ENCODE data around the gene KRT82. TPM values are rescaled to one million over a fixed set of nuclear protein-coding genes. Genes with fewer than 3 reads are reported as not detected.

KRT82 gene
- total RNA-seq, 5 donors from 2014 or later (not counting 1 experiment from before 2014, with no cell fraction given), result not detected

DNA sequence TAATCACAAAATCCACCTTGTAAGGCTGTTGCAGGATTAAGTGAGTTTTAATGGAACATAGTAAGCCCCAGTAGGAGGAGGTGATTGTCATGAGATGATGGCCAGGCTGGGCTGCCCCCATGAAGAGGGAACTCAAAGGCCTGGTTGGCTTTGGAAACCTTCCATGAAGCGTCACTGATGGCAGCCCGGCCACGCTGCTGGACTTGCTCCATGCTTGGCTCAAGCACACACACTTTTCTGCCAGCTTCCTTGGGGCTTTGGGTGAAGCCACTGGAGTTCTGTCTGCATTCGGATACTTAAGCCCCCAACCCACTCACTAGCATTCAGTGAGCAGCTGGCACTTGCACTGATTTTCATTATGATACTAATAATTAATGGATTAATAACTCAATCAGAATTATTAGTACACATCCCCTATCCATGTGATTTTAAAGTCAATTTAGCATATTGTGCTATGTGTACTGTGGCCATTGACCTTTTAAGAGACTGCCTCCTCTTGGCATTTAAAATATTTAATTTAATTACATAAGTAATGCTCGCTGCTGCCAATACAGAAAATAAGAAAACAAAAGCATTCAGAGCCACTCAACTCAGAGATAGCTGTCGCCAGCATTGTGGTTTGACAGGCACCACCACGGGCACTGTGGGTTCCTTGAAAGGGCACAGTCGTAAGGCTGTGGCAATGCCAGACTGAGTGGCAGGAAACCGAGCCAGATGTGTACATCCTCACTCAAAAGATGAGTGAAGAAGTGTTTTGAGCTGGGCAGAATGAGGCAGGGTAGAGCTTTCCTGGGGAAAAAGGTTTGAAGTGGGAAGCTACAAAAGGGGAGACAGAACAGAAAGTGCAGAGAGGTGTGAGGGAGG is 54.7 kb downstream of the KRT82 start:
- Mint-ChIP-seq H3K27me3 (peaks cover 3 to 13% of the 10 kb centered on the region in 2 donors), H3K27ac (peak overlapping the region; percentile 5 to 17), H3K4me1 (peaks cover 24 to 34% (median 32%) of the 10 kb centered on the region in 3 donors), H3K9me3 (no peaks in the 10 kb centered on the region), H3K36me3 (no peaks in the 10 kb centered on the region), H3K4me3 (peak overlapping the region in 2 of 3 donors; percentile 2 to 32)
- 37% methylated on average over 7 of the region's 9 CpGs for WGBS (ENCODE audit: insufficient coverage)
- ChIA-PET CTCF (interaction anchor here in 1 of 2 donors (1.0 to 1.5 kb wide), 3 partner anchors 10 to 519 kb away, joined by 3 to 7 read pairs (median 5); no protein-coding TSS in a partner anchor), POLR2A (no interaction called here)
- Histone ChIP-seq H3K36me3 (ENCODE audit: control insufficient read depth in 2 of 2, extremely low read depth in 1 of 2, insufficient read depth in 1 of 2, low read length in 1 of 2) (no peaks in the 10 kb centered on the region), H3K27me3 (replicated peaks in 1 of 2; ENCODE audit: control insufficient read depth in 2 of 2, extremely low read depth in 1 of 2, insufficient read depth in 2 of 2, low read length in 1 of 2) (peaks cover 0 to 41% of the 10 kb centered on the region in 2 experiments), H3K4me1 (ENCODE audit: control insufficient read depth in 1 of 2, extremely low read depth in 1 of 2, insufficient read depth in 2 of 2, low read length in 2 of 2) (peaks cover 13 to 32% of the 10 kb centered on the region in 2 experiments), H3K27ac (ENCODE audit: low read length) (no peak overlapping the region), H3K4me3 (ENCODE audit: control insufficient read depth in 1 of 2, extremely low read depth in 1 of 2, low read length in 1 of 2) (peak overlapping the region in 1 of 2 donors; percentile 25), H3K9me3 (no peaks in the 10 kb centered on the region)
- DNase-seq, result peak; percentile 39 to 82 (median 69)
- ATAC-seq (replicated peaks in 1 of 4), result peak; percentile 97 to 100 (median 100)

DNA sequence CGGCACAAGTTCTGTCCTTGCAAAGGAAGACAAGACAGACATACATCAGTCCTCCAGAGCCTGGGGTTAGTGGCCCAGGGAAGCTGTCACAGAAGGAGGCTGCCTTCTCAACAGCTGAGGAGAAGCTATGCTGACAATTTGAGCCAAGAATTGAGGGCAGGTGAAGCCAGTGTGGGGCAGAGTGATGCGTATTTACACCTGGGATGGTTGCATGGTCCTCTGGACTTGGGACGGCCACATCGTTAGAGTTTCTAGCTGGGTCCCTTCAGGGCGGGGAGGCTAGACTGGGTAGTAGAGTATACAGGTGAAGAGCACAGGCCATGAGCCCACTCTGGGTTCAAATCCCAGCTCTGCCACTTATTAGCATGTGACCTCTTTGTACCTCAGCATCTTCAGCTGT is 55.3 kb downstream of the KRT82 start:
- Histone ChIP-seq H3K4me1 (ENCODE audit: control insufficient read depth in 1 of 2, extremely low read depth in 1 of 2, insufficient read depth in 2 of 2, low read length in 2 of 2) (peaks cover 13 to 32% of the 10 kb centered on the region in 2 experiments), H3K4me3 (ENCODE audit: control insufficient read depth in 1 of 2, extremely low read depth in 1 of 2, low read length in 1 of 2) (no peak overlapping the region), H3K27me3 (replicated peaks in 1 of 2; ENCODE audit: control insufficient read depth in 2 of 2, extremely low read depth in 1 of 2, insufficient read depth in 2 of 2, low read length in 1 of 2) (peaks cover 0 to 34% of the 10 kb centered on the region in 2 experiments), H3K9me3 (no peaks in the 10 kb centered on the region), H3K36me3 (ENCODE audit: control insufficient read depth in 2 of 2, extremely low read depth in 1 of 2, insufficient read depth in 1 of 2, low read length in 1 of 2) (no peaks in the 10 kb centered on the region), H3K27ac (ENCODE audit: low read length) (no peak overlapping the region)
- Mint-ChIP-seq H3K4me3 (no peak overlapping the region), H3K9me3 (no peaks in the 10 kb centered on the region), H3K4me1 (peaks cover 24 to 34% (median 32%) of the 10 kb centered on the region in 3 donors), H3K36me3 (no peaks in the 10 kb centered on the region), H3K27ac (no peak overlapping the region), H3K27me3 (peaks cover 3 to 13% of the 10 kb centered on the region in 2 donors)
- peak in 1 of 35 experiments; percentile 3 for DNase-seq
- POLR2A ChIA-PET, result no interaction called here
- 96% methylated on average over 4 of the region's 5 CpGs for WGBS (ENCODE audit: insufficient coverage)
- CTCF ChIA-PET, result interaction anchor here in 1 of 2 donors (1.5 kb wide), 1 partner anchor 11 kb away, joined by 5 read pairs; no protein-coding TSS in a partner anchor
- ATAC-seq (replicated peaks in 1 of 4), result no peak

DNA sequence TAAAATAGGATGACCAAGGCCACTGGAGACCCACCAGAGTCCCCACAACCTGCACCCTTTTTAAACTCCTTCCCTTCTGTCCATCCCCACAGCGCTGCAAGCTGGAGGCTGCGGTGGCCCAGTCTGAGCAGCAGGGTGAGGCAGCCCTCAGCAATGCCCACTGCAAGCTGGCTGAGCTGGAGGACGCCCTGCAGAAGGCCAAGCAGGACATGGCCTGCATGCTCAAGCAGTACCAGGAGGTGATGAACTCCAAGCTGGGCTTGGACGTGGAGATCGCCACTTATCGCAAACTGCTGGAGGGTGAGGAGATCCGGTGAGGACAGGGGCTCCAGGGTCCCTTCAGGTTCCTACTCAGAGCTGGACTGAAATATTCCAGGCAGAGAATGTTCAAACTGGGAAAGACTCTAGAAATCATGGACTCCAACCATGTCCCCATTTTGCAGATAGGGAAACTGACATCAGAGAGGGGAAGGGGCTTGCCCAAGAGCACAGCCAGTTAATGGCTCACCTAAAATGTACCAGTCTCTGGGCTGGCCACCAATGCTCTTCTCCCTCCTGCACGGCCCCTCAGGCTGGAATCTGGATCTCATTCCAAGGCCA is 56.0 kb downstream of the KRT82 start:
- CTCF ChIA-PET, result no interaction called here
- Mint-ChIP-seq H3K27me3 (peaks cover 3 to 13% of the 10 kb centered on the region in 2 donors), H3K27ac (no peak overlapping the region), H3K9me3 (no peaks in the 10 kb centered on the region), H3K4me1 (peaks cover 24 to 34% (median 32%) of the 10 kb centered on the region in 3 donors), H3K36me3 (no peaks in the 10 kb centered on the region), H3K4me3 (no peak overlapping the region)
- ATAC-seq (replicated peaks in 1 of 4), result no peak
- Histone ChIP-seq H3K27me3 (replicated peaks in 1 of 2; ENCODE audit: control insufficient read depth in 2 of 2, extremely low read depth in 1 of 2, insufficient read depth in 2 of 2, low read length in 1 of 2) (peaks cover 0 to 33% of the 10 kb centered on the region in 2 experiments), H3K36me3 (ENCODE audit: control insufficient read depth in 2 of 2, extremely low read depth in 1 of 2, insufficient read depth in 1 of 2, low read length in 1 of 2) (no peaks in the 10 kb centered on the region), H3K27ac (ENCODE audit: low read length) (no peak overlapping the region), H3K4me3 (ENCODE audit: control insufficient read depth in 1 of 2, extremely low read depth in 1 of 2, low read length in 1 of 2) (no peak overlapping the region), H3K4me1 (ENCODE audit: control insufficient read depth in 1 of 2, extremely low read depth in 1 of 2, insufficient read depth in 2 of 2, low read length in 2 of 2) (peaks cover 13 to 32% of the 10 kb centered on the region in 2 experiments), H3K9me3 (no peaks in the 10 kb centered on the region)
- POLR2A ChIA-PET, result no interaction called here
- peak in 1 of 35 experiments; percentile 4 for DNase-seq
- 91% methylated on average over 7 of the region's 8 CpGs for WGBS (ENCODE audit: insufficient coverage)

DNA sequence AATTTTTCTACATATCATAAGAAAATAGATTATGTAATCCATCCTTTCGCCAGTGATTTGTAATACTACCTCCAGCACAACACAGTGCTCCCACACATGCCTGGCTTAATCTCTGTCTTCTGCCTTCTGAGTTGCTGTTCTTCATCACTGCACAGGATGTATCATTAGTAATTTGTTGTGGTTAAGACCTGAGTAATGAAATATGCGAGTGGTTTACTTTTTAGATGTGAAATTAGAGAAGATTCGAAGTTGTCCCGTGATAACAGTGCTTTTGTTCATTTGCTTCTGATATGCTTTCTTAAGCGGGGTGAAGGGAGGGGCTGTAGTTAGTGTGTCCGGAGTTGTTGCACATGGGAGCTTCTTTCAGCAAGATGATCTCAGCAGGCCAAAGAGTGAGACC is 56.9 kb downstream of the KRT82 start:
- POLR2A ChIA-PET, result no interaction called here
- no peaks in the 10 kb centered on the region for H3K9me3 Mint-ChIP-seq
- DNase-seq (no peak), ATAC-seq (replicated peaks in 1 of 4) (no peak)
- peaks cover 3 to 14% of the 10 kb centered on the region in 2 donors for H3K27me3 Mint-ChIP-seq
- Histone ChIP-seq H3K4me1 (ENCODE audit: control insufficient read depth in 1 of 2, extremely low read depth in 1 of 2, insufficient read depth in 2 of 2, low read length in 2 of 2) (peaks cover 13 to 32% of the 10 kb centered on the region in 2 experiments), H3K9me3 (no peaks in the 10 kb centered on the region), H3K27me3 (replicated peaks in 1 of 2; ENCODE audit: control insufficient read depth in 2 of 2, extremely low read depth in 1 of 2, insufficient read depth in 2 of 2, low read length in 1 of 2) (peaks cover 0 to 31% of the 10 kb centered on the region in 2 experiments), H3K36me3 (ENCODE audit: control insufficient read depth in 2 of 2, extremely low read depth in 1 of 2, insufficient read depth in 1 of 2, low read length in 1 of 2) (no peaks in the 10 kb centered on the region), H3K27ac (ENCODE audit: low read length) (no peak overlapping the region), H3K4me3 (ENCODE audit: control insufficient read depth in 1 of 2, extremely low read depth in 1 of 2, low read length in 1 of 2) (no peak overlapping the region)
- CTCF ChIA-PET, result no interaction called here
- H3K27ac Mint-ChIP-seq, result no peak overlapping the region
- H3K36me3 Mint-ChIP-seq, result no peaks in the 10 kb centered on the region
- H3K4me1 Mint-ChIP-seq, result peaks cover 24 to 34% (median 32%) of the 10 kb centered on the region in 3 donors
- no peak overlapping the region for H3K4me3 Mint-ChIP-seq
- 86% methylated on average over 5 of the region's 6 CpGs for WGBS (ENCODE audit: insufficient coverage)

DNA sequence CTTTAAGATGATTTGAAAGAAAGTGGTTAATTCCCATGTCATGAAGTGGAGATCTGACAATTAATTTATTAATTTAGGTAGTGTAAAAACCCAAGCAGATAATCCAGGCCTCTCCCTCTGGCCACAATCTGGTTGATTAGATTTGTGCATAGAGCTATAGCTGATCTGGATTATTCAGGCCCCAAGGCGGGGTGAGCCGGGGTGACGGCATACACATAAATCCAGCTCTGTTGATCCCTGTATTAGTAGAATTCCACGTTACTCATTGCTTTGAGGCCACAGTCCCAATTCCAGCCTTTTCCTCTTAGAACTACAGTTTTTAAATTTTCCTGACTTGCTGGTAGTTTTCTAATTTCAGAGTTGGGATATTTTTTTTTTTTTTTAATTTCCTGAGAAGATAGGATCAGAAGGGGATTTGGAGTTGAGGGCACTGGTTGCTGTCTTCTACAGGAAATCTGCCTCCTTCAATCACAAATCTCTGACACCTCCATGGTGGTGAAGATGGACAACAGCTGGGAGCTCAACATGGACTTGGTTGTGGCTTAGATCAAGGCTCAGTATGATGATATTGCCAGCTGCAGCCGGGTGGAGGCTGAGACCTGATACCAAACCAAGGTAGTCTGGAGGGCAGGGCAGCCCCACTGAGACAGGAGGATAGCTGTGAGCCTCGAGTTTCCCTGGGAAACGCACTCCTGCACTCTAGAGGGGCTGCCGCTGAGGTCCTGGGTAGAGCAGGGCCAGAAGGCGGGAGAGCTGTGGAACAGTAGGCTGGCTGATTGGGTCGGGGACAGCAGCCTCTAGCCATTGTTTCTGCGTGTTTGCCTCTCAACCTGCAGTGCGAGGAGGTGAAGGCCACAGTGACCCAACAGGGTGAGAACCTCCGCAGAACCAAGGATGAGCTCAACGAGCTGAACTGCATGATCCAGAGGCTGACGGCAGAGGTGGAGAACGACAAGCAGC is 58.3 kb downstream of the KRT82 start:
- H3K4me3 Mint-ChIP-seq, result no peak overlapping the region
- no peaks in the 10 kb centered on the region for H3K9me3 Mint-ChIP-seq
- POLR2A ChIA-PET, result no interaction called here
- Histone ChIP-seq H3K9me3 (no peaks in the 10 kb centered on the region), H3K27me3 (replicated peaks in 1 of 2; ENCODE audit: control insufficient read depth in 2 of 2, extremely low read depth in 1 of 2, insufficient read depth in 2 of 2, low read length in 1 of 2) (peaks cover 0 to 34% of the 10 kb centered on the region in 2 experiments), H3K4me1 (ENCODE audit: control insufficient read depth in 1 of 2, extremely low read depth in 1 of 2, insufficient read depth in 2 of 2, low read length in 2 of 2) (peaks cover 13 to 29% of the 10 kb centered on the region in 2 experiments), H3K4me3 (ENCODE audit: control insufficient read depth in 1 of 2, extremely low read depth in 1 of 2, low read length in 1 of 2) (no peak overlapping the region), H3K27ac (ENCODE audit: low read length) (no peak overlapping the region), H3K36me3 (ENCODE audit: control insufficient read depth in 2 of 2, extremely low read depth in 1 of 2, insufficient read depth in 1 of 2, low read length in 1 of 2) (no peaks in the 10 kb centered on the region)
- ATAC-seq (replicated peaks in 1 of 4) (no peak), DNase-seq (no peak)
- 65% methylated on average over 10 of the region's 16 CpGs for WGBS (ENCODE audit: insufficient coverage)
- H3K36me3 Mint-ChIP-seq, result no peaks in the 10 kb centered on the region
- H3K27me3 Mint-ChIP-seq, result peaks cover 0 to 10% of the 10 kb centered on the region in 2 donors
- H3K27ac Mint-ChIP-seq, result no peak overlapping the region
- CTCF ChIA-PET, result interaction anchor here in 1 of 2 donors (0.6 to 1.2 kb wide), 3 partner anchors 20 to 652 kb away, joined by 3 to 5 read pairs (median 3); no protein-coding TSS in a partner anchor
- H3K4me1 Mint-ChIP-seq, result peaks cover 22 to 28% (median 26%) of the 10 kb centered on the region in 3 donors

Measured in T-cell (primary cell).